Glomerular visceral epithelial cell (primary cell): ENCODE measurements around the gene MRPL16.
"Not testable (repeated sequence)": the region's sequence is repeated elsewhere in the genome, so short reads cannot be mapped to it uniquely, and the experiment has no call there.

Experiments
- DNase-seq: peaks from one replicate; pipeline ENCODE4 v3.0.0-alpha.2; 2016; ENCODE audit errors: extremely low spot score

The MRPL16 gene

DNA sequence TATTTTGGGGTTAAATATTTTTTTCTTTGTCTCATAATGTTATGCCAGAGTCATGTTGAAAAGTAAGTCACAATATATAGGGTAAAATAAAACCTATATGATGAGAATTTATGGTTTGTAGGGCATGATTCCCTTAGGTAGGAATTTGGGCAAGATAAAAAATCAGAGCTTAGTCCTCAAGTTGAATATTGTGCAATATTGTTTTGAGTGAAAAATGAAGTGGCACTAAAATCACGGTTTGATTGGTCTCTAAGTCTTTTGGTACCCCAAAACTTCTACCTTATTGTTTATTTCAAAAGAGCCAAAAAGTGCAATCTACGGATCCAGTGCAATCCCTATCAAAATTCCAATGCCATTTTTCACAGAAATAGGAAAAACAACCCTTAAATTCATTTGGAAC, 1.6 kb upstream of the MRPL16 start:
- DNase-seq: no peak

DNA sequence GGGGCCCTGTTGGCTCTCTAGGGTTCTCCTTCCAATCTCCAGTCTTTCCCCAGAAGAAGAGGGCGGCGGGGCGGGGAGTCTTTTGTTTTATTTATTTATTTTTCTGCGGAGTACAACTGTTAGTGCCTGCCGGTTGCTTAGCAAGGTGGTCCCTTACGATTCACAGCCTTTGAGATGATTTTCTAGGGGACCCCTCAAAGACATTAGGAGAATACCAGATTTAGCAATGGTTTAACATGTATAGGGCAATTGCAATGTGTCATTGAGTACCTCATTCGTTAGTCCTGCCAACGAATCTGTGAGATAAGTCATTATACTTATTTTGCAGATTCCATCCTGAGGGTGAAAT, 307 bp upstream of the MRPL16 start:
- DNase-seq: no peak

DNA sequence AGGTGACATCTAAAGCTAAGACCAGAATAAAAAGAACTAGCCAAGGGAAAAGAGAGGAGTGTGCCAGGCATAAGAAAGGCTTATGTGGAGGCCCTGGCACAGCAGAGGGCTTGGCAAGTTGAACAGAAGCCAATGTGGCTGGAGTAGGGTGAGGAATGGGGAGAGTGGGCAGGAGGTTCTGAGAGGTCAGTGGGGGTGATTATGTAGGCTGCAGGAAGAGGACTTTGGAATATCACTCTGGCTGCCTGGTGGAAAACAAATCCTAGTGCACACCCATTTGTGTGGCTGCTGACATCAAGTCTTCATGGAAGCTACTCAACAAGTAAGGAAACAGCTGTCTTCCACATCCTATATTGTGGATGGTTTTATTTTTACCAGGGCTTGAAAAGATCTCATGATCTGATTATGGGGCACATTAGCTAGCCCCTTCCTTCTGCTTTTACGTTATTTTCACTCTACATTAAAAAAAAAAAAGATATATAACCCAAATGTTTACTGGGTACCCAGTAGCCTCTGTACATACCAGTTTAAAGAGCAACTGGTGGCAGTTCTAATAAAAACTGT, 3.4 kb downstream of the MRPL16 start:
- DNase-seq: no peak

DNA sequence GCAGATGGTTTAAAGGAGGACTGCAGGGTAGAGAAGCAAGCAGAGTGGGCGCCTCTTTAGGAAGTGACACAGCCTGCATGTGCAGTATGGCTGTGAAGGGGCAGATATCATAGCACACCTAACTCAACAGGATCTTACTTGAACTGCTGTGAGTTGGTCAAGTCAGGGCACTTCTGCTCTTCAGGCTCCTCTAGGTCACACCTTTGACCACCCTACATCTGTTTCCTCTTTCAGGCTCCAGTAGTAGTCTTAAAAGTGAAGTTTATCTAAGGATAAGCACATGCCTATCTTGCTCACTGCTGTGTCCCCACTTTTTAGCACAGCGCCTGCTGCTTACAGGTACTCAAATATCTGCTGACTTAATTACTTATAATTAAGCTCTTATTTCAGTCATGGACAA, 6.5 kb downstream of the MRPL16 start:
- DNase-seq: no peak

DNA sequence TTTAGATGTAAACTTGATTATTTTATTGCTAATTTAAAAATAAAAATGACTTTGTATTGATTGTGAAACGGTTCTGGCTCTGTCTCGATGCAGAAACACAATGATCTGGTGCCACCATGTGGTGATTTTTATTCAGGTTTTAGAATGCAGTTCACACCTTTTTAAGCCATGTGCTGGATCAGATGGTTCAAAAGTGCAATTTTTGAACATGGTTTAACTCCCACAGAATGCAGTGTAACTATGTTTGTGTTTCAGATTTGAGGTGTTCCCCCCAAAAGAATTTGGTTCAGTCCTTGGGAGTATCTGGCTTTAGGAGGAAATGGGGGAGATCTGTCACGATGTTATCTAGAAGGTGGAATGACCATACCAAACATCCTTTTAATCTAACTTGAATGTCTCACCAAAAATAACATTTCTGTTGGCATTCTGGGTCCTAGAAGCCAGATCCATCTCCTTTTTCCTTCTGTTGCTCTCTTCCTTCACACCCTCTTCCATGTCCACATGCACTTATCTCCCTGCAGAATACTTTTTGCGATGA, 7.9 kb downstream of the MRPL16 start:
- DNase-seq: peak; percentile 51

DNA sequence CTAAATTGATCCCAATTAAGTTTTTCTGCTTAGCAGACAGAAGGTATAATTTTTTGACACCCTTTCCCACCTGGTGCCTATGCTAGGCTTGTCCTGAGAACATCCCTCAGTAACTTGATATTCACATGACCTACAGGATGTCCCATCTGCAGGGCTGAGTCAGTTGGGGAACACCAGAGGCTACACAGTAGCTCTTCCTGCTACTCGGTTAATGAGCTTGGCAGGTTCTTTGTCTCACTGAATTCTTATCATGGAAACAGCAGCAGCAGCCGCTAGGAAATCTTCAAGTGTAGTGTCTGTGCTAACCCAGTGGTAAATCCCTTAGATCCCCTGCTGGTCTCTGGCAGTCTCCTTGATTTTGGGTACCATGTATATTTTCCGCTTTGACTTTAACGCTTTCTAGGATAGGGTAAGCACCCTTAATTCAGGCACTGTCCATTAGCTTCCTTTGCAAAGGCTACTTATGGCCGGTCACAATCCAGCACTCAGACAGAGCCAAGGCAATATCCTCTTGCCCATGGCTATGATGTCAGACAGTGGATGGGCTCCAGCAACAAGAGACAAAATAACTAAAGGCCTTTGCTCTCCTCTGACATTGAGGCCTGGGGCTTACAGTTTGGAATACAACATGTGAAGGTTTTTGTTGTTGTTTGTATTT, 8.5 kb downstream of the MRPL16 start:
- peak; percentile 13 for DNase-seq

DNA sequence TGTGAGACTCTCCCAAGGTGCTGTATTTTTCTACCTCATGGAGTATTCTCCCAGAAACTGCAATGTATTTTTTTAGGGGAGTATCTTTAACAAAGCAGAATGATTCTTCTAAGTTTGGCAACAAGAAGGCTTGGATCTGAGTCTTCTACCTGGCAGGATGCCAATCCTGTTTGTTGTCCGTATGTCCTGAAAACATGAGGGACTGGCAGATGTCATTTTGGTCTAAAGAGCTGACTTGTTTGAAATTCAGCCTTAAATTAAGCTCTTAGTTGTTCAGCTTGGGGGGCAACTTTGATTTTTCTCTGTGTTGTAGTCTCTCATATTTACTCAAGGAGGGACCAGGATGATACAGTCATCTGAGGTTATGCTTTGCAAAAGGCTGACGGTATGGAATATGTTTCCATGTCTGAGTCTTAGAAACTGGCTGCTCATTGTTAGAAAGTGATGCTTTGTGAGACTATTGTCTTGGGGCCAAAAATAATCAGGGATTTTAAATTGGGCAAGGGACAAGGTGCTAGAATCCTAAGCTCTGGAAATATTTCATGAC, 9.3 kb downstream of the MRPL16 start:
- DNase-seq: no peak

DNA sequence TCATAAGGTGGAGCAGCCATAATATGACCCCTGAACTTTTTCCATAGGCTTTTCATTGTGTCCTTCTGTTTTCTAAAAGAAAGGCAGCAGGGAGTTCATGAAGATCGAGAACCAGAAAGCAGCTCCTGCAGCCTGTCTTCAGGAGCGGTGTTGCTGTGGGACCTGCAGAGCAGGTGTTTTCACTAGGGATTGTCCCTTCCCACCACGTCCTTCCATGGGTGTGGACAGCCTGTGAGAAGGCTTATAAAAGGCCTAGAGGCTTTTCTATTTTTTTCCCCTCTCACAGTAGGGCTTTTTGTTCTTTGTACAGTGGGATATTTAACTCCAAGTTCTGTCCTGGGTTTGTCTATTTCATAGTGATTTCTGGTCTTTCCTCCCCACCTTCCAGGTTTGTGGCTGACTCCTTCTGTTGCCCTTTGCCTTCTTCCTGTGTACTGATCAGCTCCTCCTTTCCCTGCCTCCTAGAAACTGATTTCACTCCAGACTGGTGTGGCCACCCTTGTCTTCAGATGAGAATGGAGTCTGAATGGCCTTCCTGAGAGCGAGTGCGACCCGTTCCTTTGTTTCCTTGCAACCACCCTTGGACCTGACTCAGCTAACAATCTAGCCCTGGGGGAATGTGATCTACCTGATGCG, 10.1 kb downstream of the MRPL16 start:
- no peak for DNase-seq

DNA sequence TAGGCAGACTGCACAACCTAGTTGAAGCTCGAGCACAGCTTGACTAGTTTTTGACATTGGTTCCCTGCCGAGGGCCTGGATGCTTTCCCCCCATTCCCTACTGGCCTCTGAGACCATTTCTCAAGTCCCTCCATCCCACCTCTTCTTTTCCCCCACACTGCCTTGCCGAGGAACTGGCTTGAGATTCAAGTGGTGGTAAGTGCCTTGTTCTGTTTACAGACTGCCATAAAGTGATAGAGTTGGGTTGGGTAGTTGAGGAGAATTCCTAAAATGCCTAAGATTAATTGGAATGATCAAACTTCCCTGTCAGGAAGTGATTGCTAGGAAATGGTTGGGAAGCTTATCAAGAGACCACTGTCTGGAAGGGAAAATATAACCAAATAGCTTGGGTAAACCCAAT, 16.2 kb downstream of the MRPL16 start:
- DNase-seq: no peak

DNA sequence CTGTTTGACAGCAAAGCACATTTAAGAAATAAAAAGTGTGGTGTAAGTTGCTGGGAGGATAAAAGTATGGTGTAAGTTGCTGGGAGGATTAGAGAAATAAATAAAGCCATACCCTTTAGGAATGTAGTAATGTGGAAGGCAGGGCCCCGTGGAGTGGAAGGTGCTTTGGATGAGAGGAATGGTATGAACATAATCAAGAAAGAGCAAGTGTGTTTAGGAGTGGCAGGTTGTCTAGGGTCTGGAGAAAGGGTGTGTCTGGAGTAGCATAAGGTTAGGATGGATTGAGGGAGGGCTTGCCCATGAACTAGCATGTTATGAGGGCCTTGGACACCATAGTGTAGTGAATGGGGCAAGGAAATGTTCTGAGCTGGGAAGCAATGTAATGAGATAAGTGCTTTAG, 18.1 kb downstream of the MRPL16 start:
- DNase-seq: no peak

DNA sequence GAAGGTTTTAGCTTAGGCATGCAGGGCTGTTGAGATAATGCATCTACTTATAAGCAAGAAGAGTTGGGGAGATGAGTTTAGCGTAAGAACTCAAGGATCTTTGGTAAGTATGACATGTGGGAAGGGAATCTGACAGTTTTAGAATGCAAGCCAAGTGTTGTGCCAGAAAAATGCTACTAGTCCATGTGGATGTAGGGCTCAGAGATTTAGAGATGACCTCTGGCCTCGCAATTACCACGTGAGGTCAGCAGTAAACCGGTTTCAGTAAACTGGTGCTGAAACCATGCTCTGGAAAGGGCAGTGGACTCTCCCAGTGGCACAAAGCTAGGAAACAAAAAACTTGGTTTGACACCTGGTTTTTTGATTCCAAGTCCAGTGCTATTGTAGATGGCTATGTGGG, 18.9 kb downstream of the MRPL16 start:
- no peak for DNase-seq

DNA sequence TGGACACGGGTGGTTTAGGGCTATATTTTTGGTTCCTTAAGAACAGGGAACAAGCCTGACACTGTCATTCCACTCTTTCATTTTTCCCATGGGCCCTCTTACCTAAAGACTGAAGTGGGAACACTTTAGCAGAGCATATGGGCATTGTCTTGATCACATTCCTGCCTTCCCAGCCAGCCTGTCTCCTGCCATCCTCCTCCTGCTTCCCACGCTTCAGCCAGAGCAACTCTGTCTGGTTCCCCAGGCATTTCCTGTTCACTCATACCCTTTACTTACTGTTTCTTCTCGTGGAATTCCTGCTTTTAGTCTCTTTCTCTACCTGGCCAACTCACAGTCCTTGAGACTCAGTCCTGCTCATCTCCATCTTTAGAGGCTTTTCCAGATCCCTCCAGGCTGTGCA, 22.8 kb downstream of the MRPL16 start:
- DNase-seq: no peak

DNA sequence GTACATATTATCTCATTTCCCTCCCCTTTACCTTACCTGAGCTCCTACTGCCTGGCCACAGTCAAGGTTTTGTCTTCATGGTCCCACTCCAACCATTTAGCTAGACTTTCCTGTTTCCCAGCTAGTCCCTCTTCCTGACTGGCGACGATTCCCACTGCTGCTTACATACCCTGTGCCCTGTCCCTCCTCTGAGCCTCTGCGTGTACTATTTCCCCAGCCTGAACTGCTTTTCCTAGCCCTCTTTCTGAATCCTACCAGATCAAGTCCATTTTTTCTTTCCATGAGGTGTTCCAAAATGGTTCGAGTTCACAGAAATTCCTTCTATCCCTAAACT, 23.4 kb downstream of the MRPL16 start:
- no peak for DNase-seq

DNA sequence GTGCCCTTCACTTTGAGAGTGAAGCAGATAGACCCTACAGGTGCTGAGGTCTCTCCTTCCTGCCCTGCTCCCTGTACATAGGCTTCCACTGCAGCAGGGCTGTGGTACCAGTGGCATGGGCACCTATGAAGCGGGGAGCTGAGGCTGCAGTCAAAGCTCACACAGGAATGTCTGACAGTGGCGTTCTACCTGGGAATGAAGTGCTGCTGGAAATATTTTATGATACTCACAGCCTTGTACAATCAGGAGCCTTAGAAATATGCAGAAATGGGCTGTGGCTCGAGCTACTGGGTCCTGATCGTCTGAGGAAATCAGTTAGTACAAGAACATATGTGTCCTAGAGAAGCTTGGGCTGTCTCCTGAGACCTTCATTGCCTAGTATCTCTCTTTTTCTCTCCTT, 24.8 kb downstream of the MRPL16 start:
- no peak for DNase-seq

DNA sequence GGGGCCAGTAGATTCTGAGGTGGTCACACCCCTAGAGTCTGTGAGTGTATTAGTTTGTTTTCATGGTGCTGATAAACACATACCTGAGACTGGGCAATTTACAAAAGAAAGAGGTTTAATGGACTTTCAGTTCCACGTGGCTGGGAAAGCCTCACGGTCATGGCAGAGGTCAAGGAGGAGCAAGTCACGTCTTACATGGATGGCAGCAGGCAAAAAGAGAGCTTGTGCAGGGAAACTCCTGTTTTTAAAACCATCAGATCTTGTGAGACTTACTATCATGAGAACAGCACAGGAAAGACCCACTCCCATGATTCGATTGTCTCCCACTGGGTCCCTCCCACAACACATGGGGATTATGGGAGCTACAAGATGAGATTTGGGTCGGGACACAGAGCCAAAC, 26.1 kb downstream of the MRPL16 start:
- not testable (repeated sequence) for DNase-seq

DNA sequence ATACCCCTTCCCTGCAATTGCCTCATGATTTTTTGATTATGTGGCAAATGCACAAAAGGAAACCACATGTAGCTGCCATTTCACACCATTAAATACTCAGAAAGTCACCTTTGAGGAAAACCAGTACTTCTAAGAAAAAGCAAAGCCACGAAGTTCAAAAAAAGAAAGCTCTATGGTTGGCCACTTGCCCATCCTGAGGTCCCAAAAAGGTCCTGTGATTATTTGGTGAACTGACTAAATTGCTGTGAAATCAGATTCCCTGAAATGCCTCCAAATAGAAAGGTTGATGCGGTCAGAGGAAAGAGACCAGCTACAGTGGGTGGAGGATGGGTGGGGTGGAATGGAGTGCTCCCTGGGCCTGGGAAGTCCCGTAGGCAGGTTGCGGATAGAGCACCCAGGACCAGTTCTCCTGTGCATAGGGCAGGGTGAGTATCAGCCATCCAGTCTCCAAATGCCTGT, 26.9 kb downstream of the MRPL16 start:
- no peak for DNase-seq

DNA sequence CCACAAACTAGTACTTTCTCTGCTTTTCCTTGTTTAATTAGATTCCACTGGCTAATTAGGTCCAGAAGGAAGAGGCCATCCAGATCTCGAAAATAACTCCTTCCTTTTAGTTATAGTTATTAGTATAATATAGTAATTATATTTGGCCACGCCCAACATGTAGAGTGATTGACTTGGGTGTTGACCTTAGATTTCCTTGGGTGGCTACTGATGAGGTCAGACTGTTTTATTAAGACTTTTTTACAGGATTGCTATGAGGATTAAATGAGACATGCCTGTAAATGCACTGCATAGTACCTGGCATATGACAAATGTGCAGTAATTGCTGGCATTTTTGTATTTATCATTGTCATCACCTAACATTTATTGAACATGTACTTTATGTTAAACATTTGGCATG, 28.5 kb downstream of the MRPL16 start:
- no peak for DNase-seq

DNA sequence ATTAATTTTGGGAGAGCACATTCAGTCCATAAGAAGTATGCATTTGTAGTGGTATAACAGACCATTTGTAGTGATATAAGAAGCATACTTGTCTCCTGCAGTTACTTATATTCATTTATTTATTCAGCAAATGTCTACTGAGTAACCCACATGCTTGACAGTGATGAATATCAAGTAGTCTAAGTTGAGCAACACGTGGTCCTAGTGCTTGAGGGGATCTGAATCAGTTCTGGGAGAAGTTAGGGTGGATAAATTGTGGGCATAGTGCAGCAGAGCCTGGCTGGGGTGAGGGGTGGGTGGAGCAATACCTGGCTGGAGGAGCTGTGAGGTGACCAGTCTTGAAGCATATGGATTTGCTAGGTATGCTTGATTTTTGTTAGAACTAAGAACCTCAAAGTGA, 31.1 kb downstream of the MRPL16 start:
- no peak for DNase-seq

DNA sequence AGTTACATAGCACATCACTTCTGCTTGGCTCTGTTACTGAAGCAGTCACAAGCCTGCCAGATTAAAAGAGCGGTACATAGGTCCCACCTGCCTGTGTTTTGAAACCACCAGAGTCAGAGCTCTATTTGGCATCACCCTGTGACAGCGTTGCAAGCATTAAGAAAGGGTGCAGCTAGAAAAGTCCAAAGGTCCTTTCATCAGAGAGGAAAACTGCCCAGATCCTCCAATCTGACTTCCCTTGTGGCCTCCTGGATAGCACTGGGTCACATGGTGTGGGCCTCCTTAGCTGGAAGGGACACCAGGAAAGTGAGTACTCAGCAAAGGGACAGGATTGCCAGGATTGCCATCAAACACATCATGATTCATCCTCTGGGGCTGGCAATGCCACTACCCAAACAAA, 32.5 kb downstream of the MRPL16 start:
- DNase-seq: no peak

DNA sequence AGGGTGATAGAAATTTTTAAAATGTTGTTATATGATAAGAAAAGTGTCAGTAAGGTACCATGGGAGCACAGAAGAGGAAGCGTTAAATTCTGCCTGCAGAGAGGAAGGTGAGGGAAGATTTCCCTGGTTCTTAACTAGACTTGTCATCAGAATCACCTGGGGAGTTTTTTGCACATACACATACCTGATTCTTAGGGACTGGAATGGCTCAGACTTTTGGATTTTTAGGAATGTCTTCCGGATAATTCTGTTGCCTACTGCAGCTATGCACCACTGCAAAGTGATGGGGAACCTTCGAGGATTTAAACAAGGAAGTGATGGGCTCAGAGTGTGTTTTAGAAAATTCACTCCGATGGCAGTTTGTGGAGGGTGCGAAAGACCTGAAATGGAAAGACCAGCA, 33.5 kb downstream of the MRPL16 start:
- no peak for DNase-seq

DNA sequence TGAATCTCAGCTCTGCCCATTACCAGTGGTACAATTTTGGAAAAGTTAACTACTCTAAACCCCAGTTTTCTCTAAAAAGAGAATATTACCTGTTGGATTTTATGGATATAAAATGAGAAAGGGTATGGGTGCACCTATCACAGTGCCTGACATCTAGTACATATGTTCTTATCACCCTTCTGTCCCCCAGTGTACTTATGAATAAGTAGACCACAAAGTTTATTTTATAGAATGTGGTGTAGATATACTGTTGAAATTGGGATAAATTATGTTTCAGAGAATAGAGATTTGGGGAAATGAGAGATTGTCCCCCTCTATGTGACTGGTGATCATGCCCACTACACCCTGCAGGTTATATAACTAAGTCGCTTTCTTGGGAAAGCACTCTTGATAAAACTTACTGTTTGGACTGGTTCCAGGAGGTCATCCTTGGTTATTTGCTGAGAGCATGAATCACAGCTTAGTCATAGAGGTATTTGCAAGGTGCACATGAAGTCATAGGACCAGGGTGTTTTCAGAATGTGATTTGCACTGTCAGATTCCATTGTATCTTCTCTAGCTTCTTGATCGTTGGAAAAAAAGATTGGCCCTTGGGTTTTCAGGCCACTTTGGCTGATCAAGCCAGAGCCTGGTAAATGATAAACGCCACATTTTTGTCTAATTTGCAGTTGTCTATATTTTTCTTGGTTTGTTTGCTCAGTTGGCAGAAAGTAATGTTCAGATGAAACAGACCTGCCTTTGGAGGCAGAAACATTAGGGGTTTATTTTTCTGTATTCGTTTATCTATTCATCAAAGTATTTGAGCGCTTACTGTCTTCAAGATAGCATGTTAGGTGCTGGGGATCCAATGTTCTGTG, 34.1 kb downstream of the MRPL16 start:
- DNase-seq: peak; percentile 87

DNA sequence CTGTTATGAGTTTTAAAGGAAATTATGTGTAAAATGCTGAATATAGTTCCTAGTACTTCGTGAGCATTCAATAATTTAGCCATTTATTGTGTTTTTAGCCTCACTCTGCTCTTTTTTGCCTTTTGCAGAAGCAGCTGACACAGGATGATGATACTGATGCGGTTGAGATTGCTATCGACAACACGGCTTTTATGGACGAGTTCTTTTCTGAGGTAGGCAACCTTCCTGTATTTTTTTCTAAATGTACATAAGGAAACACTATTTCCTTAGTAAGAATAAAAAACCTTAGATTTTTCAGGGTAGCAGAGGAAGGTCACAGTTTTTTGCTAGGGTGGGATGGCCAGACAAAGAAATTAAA, 37.5 kb downstream of the MRPL16 start:
- DNase-seq: no peak
